Central memory CD4-positive, alpha-beta T cell (primary cell): Measurements from ENCODE around the gene CST6.
A peak's percentile ranks its signal among the peaks of the same experiment; 100 is the strongest.

ENCODE experiments used
- DNase-seq: peaks from one replicate; pipeline ENCODE4 v3.0.0; 2022

CST6 gene

GRCh38 chr11:66048547-66049323 is 36.9 kb downstream of the CST6 start, which contains the start of gene GAL3ST3:
TSS of gene GAL3ST3 (minus strand) at chr11:66049161. CDS start at chr11:66045415, 3,746 bp downstream.
- DNase-seq, result no peak

- DNase-seq, result no peak
These were observed 38.9 kb downstream of the CST6 start for GRCh38 chr11:66050581-66051231.

GRCh38 chr11:66051371-66051765 is 39.6 kb downstream of the CST6 start:
- DNase-seq, result no peak

DNA sequence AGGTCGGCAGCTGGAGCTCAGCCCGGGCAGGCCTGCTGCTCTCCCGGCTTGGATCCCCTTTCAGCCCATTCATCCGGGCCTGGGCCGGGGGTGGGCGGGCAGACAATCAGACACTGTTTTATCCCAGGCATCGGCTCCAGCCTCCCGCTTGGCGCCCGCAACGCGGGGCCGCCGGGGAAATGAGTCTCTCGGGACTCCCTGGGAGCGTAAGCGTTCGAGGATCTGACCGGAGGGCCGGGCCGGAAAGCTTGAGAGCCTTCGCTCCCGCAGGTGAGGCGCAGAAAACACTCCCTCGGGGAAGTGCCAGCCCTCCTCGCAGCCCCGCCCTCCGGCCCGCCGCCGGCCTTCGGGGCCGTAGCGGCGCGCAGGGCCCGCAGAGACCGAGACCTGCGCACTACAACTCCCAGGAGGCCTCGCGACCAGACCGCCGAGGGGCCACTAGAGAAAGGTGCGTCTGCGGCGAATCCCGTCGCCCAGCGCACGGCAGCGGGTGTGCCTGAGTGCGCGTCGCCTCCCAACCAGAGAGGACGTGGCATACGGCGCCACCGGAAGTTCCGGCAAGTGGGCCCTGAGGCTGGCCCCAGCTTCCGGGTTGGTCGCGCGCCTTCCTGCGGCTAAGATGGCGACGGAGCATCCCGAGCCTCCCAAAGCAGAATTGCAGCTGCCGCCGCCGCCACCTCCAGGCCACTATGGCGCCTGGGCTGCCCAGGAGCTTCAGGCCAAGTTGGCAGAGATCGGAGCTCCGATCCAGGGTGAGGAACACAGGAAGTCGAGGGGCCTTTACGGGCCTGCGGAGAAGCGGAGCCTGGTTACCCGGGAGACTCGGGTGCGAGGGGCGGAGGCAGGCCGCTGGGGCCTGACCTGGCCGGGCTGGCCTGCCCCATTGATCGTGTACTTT is 40.2 kb downstream of the CST6 start, which contains the start of gene SF3B2:
TSS of gene SF3B2 (plus strand) at position 599 of the 898 bp plus-strand sequence. CDS start at position 620, 21 bp downstream.
- peak; percentile 96 for DNase-seq

DNA sequence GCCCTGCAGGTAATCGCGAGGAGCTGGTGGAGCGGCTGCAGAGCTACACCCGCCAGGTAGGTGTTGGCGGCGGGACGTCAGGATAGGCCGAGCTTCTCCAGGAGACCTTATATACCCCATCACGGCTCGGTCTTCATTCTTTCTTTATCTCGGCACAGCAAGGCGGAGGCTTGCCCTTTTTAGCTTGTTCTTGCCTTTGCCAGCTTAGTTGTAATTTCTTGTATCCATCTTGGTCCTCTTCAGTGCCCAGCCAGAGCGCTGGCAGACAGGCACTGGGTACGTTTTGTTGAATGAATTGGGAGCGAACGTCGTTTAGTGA is 40.8 kb downstream of the CST6 start:
- no peak for DNase-seq

DNA sequence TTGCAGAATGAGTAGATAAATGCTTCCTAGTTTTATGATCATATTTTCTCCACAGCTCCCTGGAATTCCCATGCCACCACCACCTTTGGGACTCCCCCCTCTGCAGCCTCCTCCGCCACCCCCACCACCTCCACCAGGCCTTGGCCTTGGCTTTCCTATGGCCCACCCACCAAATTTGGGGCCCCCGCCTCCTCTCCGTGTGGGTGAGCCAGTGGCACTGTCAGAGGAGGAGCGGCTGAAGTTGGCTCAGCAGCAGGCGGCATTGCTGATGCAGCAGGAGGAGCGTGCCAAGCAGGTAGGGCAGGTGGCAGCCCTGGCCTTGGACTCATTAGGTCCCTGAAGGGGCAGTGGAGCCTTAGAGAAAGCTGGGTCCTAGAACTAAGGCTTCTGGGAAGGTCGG is 43.2 kb downstream of the CST6 start:
- no peak for DNase-seq

GRCh38 chr11:66056501-66056900 is 44.7 kb downstream of the CST6 start:
- DNase-seq, result no peak

DNA sequence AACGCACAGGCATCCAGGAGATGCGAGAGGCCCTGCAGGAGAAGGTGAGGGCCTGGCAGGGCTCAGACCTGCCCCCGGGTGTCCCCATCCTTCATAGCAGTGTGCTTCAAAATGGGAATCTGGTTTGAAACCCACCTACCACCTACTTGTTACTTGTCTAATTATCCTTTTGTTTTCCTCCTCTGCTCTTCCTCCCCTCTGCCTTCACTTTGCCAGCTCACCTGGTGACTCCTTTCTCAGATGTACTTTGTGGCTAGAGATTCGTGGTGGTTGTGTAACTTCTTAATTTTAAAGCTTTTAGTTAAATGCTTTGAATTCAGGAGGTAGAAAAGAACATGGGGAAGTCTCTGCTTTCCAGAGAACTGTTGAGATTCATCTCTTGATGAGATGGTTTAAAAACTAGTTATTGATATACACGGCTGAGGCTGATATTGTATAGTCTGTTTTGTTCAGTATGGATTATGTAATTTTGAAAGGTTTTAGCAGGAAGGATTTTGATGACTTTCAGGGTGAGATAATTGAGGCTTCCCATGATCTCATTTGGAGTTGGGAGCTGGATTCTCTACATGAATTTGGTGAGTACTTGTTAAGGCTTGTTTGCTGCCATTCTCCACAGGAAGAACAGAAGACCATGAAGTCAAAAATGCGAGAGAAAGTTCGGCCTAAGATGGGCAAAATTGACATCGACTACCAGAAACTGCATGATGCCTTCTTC is 48.3 kb downstream of the CST6 start:
- no peak for DNase-seq

- no peak for DNase-seq
These were observed 49.5 kb downstream of the CST6 start for GRCh38 chr11:66061268-66061667.

DNA sequence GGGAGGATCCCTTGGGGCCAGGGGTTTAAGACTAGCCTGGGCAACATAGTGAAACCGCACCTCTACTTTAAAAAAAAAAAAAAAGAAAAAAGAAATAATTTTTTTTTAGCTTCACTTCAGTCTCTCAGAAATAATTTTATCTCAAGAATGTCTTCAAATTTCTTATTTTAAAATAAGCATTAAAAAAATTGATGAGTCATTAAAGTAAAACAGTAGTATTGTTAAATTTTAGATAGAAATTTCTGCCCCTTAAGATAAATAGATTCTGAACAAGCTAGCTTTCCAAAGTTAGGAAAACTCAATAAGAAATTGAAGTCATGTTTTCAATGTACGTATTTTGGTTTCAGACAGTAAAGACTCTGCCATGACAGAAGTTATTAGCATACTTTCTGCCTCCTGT is 50.6 kb downstream of the CST6 start:
- DNase-seq, result no peak
